HCT116 (cell line): ENCODE data around the gene SLC2A4. TPM values are rescaled to one million over a fixed set of nuclear protein-coding genes. Genes with fewer than 3 reads are reported as not detected.

ENCODE experiments used
- ATAC-seq: fragments of 200-7000 bp; cut with Tn5 transposase; 2 replicates; pipeline ENCODE4 v1.9.1; 2020; ENCODE audit warnings: mild to moderate bottlenecking, moderate library complexity
- BruUV-seq: library from RNA; stranded (reverse); fragments of 400-500 nt; replicated peaks from 2 replicates; lab custom pipeline; 2021; lab: Mats Ljungman, UMichigan
- CTCF ChIA-PET: fragments of 300-600 bp; sonication (Branson Sonifier 250); formaldehyde crosslinking; loops from one replicate; lab custom pipeline; 2021; ENCODE audit warnings: antibody characterized with exemption; lab: Charles Lee
- POLR2A ChIA-PET: fragments of 300-600, 350-600 bp; sonication (Branson Sonifier 250); formaldehyde crosslinking; loops from one replicate; lab custom pipeline; 2021; ENCODE audit warnings: antibody characterized with exemption; lab: Charles Lee
- RAD21 ChIA-PET, 2 experiments: fragments of 300-600 bp; sonication (Branson Sonifier 250); formaldehyde crosslinking; loops; one replicate each; lab custom pipeline; 2023; ENCODE audit warnings: low total read pairs in 2 of 2; ENCODE audit not compliant: uncharacterized antibody in 2 of 2, unreplicated experiment in 2 of 2, low non-redundant PET in 1 of 2; lab: Charles Lee
- DNase-seq: peaks from one replicate; pipeline ENCODE4 v3.0.0-alpha.2; 2010; ENCODE audit warnings: low read depth, low spot score
- H2AFZ ChIP-seq: fragments of 200-600 bp; shearing (Covaris generic), sonication (generic); 2 replicates; pipeline ENCODE4 v1.6.1; 2017; ENCODE audit warnings: low read depth, mixed run types, mixed read lengths, antibody characterized with exemption, low read length; ENCODE audit not compliant: poor library complexity, severe bottlenecking
- H3K27ac ChIP-seq: 2 replicates; pipeline ENCODE4 v1.5.1; 2012; ENCODE audit warnings: low read depth, low read length
- H3K27me3 ChIP-seq: fragments of 200-600 bp; sonication (generic); 2 replicates; pipeline ENCODE4 v1.6.1; 2016; ENCODE audit warnings: mixed run types, low read length, mixed read lengths; ENCODE audit not compliant: insufficient read depth
- H3K36me3 ChIP-seq, 2 experiments: fragments of 200-500 bp in 1 of 2; fragments of 200-600 bp in 1 of 2; sonication (Bioruptor generic) in 1 of 2; sonication (generic) in 1 of 2; 2 replicates each; pipeline versions ENCODE4 v1.5.1 to v1.6.1; 2014 to 2016; ENCODE audit warnings: low read length in 2 of 2, inconsistent platforms in 1 of 2, mixed read lengths in 1 of 2, mixed run types in 1 of 2; ENCODE audit not compliant: insufficient read depth in 2 of 2, control insufficient read depth in 1 of 2
- H3K4me1 ChIP-seq, 2 experiments: fragments of 200-600 bp in 1 of 2; sonication (generic) in 1 of 2; 2 replicates each; pipeline versions ENCODE4 v1.5.1 to v1.6.1; 2012 to 2017; ENCODE audit warnings: low read length in 2 of 2, inconsistent platforms in 1 of 2, mild to moderate bottlenecking in 1 of 2, mixed read lengths in 1 of 2, mixed run types in 1 of 2, moderate library complexity in 1 of 2; ENCODE audit not compliant: insufficient read depth in 2 of 2, control insufficient read depth in 1 of 2
- H3K4me2 ChIP-seq: fragments of 200-600 bp; sonication (generic); 2 replicates; pipeline ENCODE4 v1.6.1; 2017; ENCODE audit warnings: mixed run types, low read length, mixed read lengths
- H3K4me3 ChIP-seq, 2 experiments: fragments of 200-600 bp in 1 of 2; sonication (generic) in 1 of 2; replicated peaks in 1 of 2; 2 replicates each; pipeline ENCODE4 v1.5.1; 2011 to 2016; ENCODE audit warnings: low read length in 2 of 2, control low read depth in 1 of 2, low read depth in 1 of 2, mild to moderate bottlenecking in 1 of 2, mixed read lengths in 1 of 2, mixed run types in 1 of 2
- H3K79me2 ChIP-seq: fragments of 200-600 bp; sonication (generic); 2 replicates; pipeline ENCODE4 v1.6.1; 2017; ENCODE audit warnings: mild to moderate bottlenecking, mixed run types, low read length, moderate library complexity, mixed read lengths; ENCODE audit not compliant: insufficient read depth
- H3K9ac ChIP-seq: fragments of 200-600 bp; sonication (generic); 2 replicates; pipeline ENCODE4 v1.6.1; 2016; ENCODE audit warnings: low read length, mixed read lengths
- H3K9me2 ChIP-seq: fragments of 200-600 bp; sonication (generic), shearing (Covaris generic); 2 replicates; pipeline ENCODE4 v1.6.1; 2017; ENCODE audit warnings: mixed run types, mild to moderate bottlenecking, moderate library complexity; ENCODE audit not compliant: insufficient read depth
- H3K9me3 ChIP-seq, 2 experiments: fragments of 200-500 bp in 1 of 2; fragments of 200-600 bp in 1 of 2; sonication (Bioruptor generic) in 1 of 2; sonication (generic) in 1 of 2; 2 replicates each; pipeline ENCODE4 v1.6.1; 2014 to 2017; ENCODE audit warnings: low read length in 2 of 2, mixed read lengths in 2 of 2, inconsistent platforms in 1 of 2, low read depth in 1 of 2, mild to moderate bottlenecking in 1 of 2, mixed run types in 1 of 2, moderate library complexity in 1 of 2; ENCODE audit not compliant: control insufficient read depth in 1 of 2, insufficient read depth in 1 of 2
- H4K20me1 ChIP-seq: fragments of 200-600 bp; sonication (generic), shearing (Covaris generic); 2 replicates; pipeline ENCODE4 v1.6.1; 2017; ENCODE audit warnings: mixed run types, mild to moderate bottlenecking, moderate library complexity; ENCODE audit not compliant: insufficient read depth
- EZH2phosphoT487 ChIP-seq: fragments of 200-600 bp; IDR thresholded peaks from 2 replicates; pipeline ENCODE4 v1.6.1; 2018; ENCODE audit warnings: antibody characterized with exemption, borderline replicate concordance
- JUND ChIP-seq: IDR thresholded peaks from 2 replicates; pipeline ENCODE4 v1.6.1; 2012
- POLR2A ChIP-seq: IDR thresholded peaks from 2 replicates; pipeline ENCODE4 v1.7.0; 2011; ENCODE audit warnings: borderline replicate concordance; ENCODE audit not compliant: insufficient read depth, insufficient read length; ENCODE audit errors: extremely low read depth
- POLR2AphosphoS5 ChIP-seq: IDR thresholded peaks from 2 replicates; pipeline ENCODE4 v1.6.1; 2011; ENCODE audit warnings: mild to moderate bottlenecking, low read depth, low read length, moderate library complexity
- REST ChIP-seq: IDR thresholded peaks from 2 replicates; pipeline ENCODE4 v1.6.1; 2012; ENCODE audit warnings: low read depth
- SP1 ChIP-seq: IDR thresholded peaks from 2 replicates; pipeline ENCODE4 v1.6.1; 2012; ENCODE audit warnings: low read depth
- SRF ChIP-seq: IDR thresholded peaks from 2 replicates; pipeline ENCODE4 v1.6.1; 2012; ENCODE audit warnings: low read depth
- YY1 ChIP-seq: IDR thresholded peaks from 2 replicates; pipeline ENCODE4 v1.6.1; 2011; ENCODE audit warnings: low read length, low read depth, moderate library complexity, mild to moderate bottlenecking; ENCODE audit not compliant: insufficient replicate concordance; ENCODE audit errors: extremely low read depth
- ZFX ChIP-seq: fragments of 450-650 bp; IDR thresholded peaks from 2 replicates; pipeline ENCODE4 v1.6.1; 2017
- intact Hi-C: fragments of 100-400 bp; cut with micrococcal nuclease; formaldehyde crosslinking; loops from 2 replicates; pipeline ENCODE4 v1.10.0; 2022
- total RNA-seq: library from RNA; stranded (reverse); gene quantifications from one replicate; pipeline ENCODE4 v1.2.1, GENCODE V29; 2021; ENCODE audit not compliant: unreplicated experiment
- TF ChIP-seq, protein P1 (sequence below): IDR thresholded peaks from 2 replicates; pipeline ENCODE4 v1.6.1; 2012

SLC2A4 gene
- total RNA-seq, 1 experiment from 2014 or later, result 2.5 TPM

- peak overlapping the region; percentile 88 for H3K4me2 ChIP-seq
- ATAC-seq, result peak; percentile 30
- peak overlapping the region; percentile 90 to 99 for H3K4me3 ChIP-seq
- TF ChIP-seq SP1 (0 out of 2 replicates have a peak, but pooled peaks have one; percentile 17), JUND (no peak), ZFX (no peak), SRF (no peak), POLR2A (peak; percentile 62), EZH2phosphoT487 (no peak), REST (no peak), YY1 (peak; percentile 46), POLR2AphosphoS5 (peak; percentile 72)
- TF ChIP-seq, protein P1, sequence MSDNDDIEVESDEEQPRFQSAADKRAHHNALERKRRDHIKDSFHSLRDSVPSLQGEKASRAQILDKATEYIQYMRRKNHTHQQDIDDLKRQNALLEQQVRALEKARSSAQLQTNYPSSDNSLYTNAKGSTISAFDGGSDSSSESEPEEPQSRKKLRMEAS, result no peak
- H3K27me3 ChIP-seq, result no peaks in the 10 kb centered on the region
- H3K9me2 ChIP-seq, result no peaks in the 10 kb centered on the region
- ChIA-PET RAD21 (no interaction called here), POLR2A (interaction anchor here (0.8 to 1.6 kb wide), 4 partner anchors 21 to 95 kb away, joined by 3 to 9 read pairs (median 3); partner anchors contain the start of genes GABARAP, NEURL4 and TMEM256), CTCF (interaction anchor here (0.6 kb wide), 1 partner anchor 57 kb away, joined by 3 read pairs; the partner anchor contains the start of gene CTDNEP1)
- peaks cover 30 to 46% of the 10 kb centered on the region in 2 experiments for H3K36me3 ChIP-seq
- H3K27ac ChIP-seq, result peak overlapping the region; percentile 98
- DNase-seq, result peak; percentile 72
- intact Hi-C loops, result loop anchor here (5.0 kb wide), 1 partner anchor 57 kb away; the partner anchor contains the start of genes CTDNEP1 and ELP5
- TSS peak; percentile 91 for BruUV-seq
- no peak overlapping the region for H2AFZ ChIP-seq
- peak overlapping the region; percentile 99 for H3K9ac ChIP-seq
- H3K4me1 ChIP-seq, result peaks cover 28 to 56% of the 10 kb centered on the region in 2 experiments
- H3K79me2 ChIP-seq, result peaks cover 63% of the 10 kb centered on the region
- peaks cover 36% of the 10 kb centered on the region for H4K20me1 ChIP-seq
- no peaks in the 10 kb centered on the region for H3K9me3 ChIP-seq
Observed at GRCh38 chr17:7308625-7309433, 27.3 kb downstream of the SLC2A4 start.
